Measurements from ENCODE around the gene TMEM186. TPM values are rescaled to one million over a fixed set of nuclear protein-coding genes. Genes with fewer than 3 reads are reported as not detected.
"Not testable (repeated sequence)": the region's sequence is repeated elsewhere in the genome, so short reads cannot be mapped to it uniquely, and the experiment has no call there.

The TMEM186 gene, protein sequence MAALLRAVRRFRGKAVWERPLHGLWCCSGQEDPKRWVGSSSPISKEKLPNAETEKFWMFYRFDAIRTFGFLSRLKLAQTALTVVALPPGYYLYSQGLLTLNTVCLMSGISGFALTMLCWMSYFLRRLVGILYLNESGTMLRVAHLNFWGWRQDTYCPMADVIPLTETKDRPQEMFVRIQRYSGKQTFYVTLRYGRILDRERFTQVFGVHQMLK
- 10 to 100 TPM; 10.1 to 11.1 TPM for total RNA-seq

DNA sequence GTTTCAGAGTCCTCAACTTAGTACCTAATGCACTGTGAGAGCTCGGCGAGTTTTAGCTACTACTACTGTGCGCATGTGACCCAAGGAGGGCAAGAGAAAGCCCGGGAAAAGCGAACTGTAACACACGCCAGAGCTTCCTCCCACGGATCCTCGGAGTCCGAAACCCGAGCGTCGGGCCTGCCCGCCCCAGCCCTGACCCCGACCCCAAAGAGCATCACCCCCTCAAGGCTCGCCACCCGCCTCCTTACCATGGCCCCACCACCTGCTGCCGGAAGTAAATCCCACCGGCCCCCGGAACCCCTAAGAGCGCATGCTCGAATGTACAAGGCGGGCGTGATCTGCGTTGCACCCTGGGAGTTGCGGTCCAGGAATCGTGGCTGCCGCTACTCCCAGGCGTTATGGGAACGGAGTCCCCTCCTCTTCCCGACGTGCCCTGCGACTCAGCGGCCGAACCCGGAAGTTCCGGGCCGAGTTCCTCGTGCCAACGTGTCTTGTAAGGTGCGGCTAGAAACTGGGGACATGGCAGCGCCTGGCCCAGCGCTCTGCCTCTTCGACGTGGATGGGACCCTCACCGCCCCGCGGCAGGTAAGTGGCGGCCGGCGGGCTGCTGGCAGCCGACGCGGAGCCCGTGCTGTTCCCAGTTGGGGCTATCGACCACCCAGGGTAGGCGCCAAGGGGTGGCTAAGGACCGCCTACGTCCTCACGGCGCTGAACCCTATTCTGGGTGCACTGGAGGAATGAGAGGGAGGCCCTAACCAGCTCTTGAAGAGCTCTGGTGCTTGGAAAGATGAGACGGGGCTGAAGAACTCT is at the start of gene TMEM186, which contains the start of gene PMM2:
Gene TMEM186 (minus strand): TSS at position 276 of the 810 bp plus-strand sequence. CDS start 25 bp downstream, at position 251.
Gene PMM2 (plus strand): TSS at position 476 of the 810 bp plus-strand sequence. CDS start 44 bp downstream, at position 520.
- Mint-ChIP-seq H3K4me3 (peak within 1 kb of the TSS; percentile 97), H3K27me3 (no peaks in the 10 kb centered on the region), H3K9me3 (no peaks in the 10 kb centered on the region), H3K27ac (peak within 1 kb of the TSS; percentile 96), H3K36me3 (ENCODE audit: low read depth) (peaks cover 12% of the 10 kb centered on the region), H3K4me1 (peaks cover 45% of the 10 kb centered on the region)
- CTCF ChIA-PET, result interaction anchor here (0.9 to 2.0 kb wide), 3 partner anchors 9 to 71 kb away, joined by 3 to 7 read pairs (median 4); partner anchors contain the start of gene CARHSP1
- POLR2A ChIA-PET, result interaction anchor here (0.5 to 1.3 kb wide), 2 partner anchors 71 to 187 kb away, joined by 3 read pairs; partner anchors contain the start of gene CARHSP1
- DNase-seq, result peak; percentile 97

DNA sequence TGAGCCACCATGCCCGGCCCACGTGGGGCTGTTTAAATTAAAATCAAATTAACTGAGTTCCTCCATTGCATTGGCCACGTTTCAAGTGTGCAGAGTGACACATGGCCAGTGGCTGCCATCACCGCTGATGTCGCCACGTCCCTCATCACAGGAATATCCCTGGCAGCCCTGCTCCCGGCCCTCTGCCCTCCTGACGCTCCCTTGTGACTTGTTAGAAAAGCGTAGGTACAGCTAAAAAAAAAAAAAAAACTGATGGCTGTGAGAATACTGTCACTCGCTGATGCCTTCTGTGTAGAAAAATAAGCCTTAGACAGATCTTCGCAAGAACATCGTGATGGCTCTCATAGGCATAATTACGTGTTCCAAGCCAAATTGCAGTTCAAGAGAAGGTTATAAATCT is 49.7 kb upstream of the TMEM186 start:
- no peak overlapping the region for H3K27ac Mint-ChIP-seq
- no peaks in the 10 kb centered on the region for H3K9me3 Mint-ChIP-seq
- H3K36me3 Mint-ChIP-seq (ENCODE audit: low read depth), result peaks cover 20% of the 10 kb centered on the region
- no peak overlapping the region for H3K4me3 Mint-ChIP-seq
- CTCF ChIA-PET, result no interaction called here
- no peak for DNase-seq
- H3K27me3 Mint-ChIP-seq, result no peaks in the 10 kb centered on the region
- peaks cover 17% of the 10 kb centered on the region for H3K4me1 Mint-ChIP-seq
- POLR2A ChIA-PET, result no interaction called here

DNA sequence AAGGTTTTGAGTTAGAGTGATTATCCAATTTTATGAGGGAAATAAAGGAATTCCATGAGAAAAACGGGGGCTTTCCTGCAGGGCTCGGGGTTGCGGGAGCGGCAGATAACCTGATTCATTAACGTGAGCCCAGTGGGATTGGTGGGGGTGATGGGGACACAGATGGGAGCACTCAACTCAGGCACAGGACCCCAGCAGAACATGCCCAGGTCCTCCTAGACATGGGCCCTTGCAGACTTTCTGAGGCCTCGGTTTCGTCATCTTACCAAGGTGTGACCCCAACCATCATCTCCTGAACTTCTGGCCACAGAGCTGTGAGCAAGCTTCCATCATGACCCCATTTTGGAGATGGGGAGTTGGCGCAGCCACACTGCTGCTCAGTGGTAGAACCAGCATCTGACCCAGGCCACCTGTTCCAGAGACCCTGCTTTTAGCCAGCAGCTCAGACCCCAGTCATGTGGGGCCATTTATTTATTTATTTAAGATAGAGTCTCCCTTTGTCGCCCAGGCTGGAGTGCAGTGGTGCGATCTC is 49.0 kb upstream of the TMEM186 start:
- no peak overlapping the region for H3K27ac Mint-ChIP-seq

DNA sequence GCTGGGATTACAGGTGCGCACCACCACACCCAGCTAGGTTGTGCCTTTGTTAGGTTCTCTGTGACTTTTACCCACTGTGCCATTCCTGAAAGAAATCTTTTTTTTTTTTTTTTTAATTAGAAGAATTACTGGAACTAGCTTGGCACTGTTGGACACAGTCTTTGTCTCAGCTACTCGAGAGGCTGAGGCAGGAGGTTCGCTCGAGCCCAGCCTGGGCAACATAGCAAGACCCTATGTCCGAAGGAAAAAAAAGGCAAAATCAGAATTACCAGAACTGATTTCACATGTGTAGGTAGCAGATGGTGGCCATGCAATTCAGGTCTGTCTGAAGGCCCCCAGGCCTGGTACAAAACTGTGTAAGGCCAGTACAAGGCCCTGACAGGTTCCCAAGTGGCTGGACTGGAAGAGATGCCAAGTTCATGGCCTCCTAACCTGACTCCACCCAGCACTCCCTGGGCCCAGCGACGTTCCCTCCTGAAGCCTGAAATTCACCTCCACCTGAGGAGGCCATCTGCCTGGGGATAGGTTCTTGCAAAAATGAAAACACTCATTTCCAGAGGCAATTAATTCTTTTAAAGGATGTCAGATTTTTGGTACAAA is 48.4 kb upstream of the TMEM186 start:
- DNase-seq, result no peak
- H3K36me3 Mint-ChIP-seq (ENCODE audit: low read depth), result peaks cover 14% of the 10 kb centered on the region
- POLR2A ChIA-PET, result no interaction called here
- H3K27ac Mint-ChIP-seq, result no peak overlapping the region
- no peaks in the 10 kb centered on the region for H3K27me3 Mint-ChIP-seq
- CTCF ChIA-PET, result no interaction called here
- H3K4me1 Mint-ChIP-seq, result peaks cover 11% of the 10 kb centered on the region
- H3K4me3 Mint-ChIP-seq, result no peak overlapping the region
- no peaks in the 10 kb centered on the region for H3K9me3 Mint-ChIP-seq

More for the DNA sequence above, 49.0 kb upstream of the TMEM186 start:
- no peak overlapping the region for H3K4me3 Mint-ChIP-seq
- no peak for DNase-seq
- no peaks in the 10 kb centered on the region for H3K9me3 Mint-ChIP-seq
- H3K36me3 Mint-ChIP-seq (ENCODE audit: low read depth), result peaks cover 17% of the 10 kb centered on the region
- H3K4me1 Mint-ChIP-seq, result peaks cover 14% of the 10 kb centered on the region
- ChIA-PET CTCF (no interaction called here), POLR2A (no interaction called here)
- H3K27me3 Mint-ChIP-seq, result no peaks in the 10 kb centered on the region

DNA sequence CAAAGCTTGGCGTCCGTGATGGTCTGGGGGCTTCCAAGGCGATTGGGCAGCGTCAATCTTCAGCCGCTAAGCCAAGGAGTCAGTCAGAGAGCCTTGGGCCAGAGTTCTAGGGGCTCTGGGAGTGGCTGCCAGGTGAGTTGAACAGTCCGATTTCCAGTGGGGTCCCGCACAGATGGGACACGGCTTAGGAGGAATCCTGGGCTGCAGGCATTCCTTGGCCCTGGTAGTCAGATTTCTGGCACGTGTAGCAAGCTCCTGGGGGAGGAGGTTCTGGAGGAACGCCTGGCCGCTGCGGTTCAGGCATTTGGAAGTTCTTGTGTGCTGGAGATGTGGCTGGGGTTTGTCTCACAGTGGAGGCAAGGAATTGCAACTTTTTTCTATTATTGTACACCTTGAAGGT is 45.9 kb upstream of the TMEM186 start:
- CTCF ChIA-PET, H3K27ac Mint-ChIP-seq: not testable (repeated sequence)

DNA sequence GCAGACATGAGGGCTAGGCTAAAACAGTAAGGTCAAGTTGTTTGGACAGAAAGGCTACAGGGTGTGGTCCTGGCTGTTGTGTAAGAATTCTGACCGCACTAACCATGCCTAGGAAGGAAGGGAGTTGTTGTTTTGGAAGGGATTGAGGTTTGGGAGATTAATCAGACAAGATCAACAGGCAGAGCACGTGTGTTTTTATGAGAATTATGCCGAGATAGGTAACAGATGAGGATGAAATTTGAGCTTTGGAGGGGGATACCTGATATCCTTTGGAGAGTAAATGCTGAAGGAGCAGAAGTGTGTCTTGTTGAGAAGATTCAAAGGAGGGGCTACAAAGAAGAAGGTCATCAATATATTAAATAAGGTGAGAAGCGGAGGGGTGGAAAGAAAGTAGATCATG is 44.6 kb upstream of the TMEM186 start:
- not testable (repeated sequence) for H3K27ac Mint-ChIP-seq, DNase-seq

More for the DNA sequence above, 45.9 kb upstream of the TMEM186 start:
- H3K4me1 Mint-ChIP-seq; H3K36me3 Mint-ChIP-seq (ENCODE audit: low read depth); H3K27me3 Mint-ChIP-seq; DNase-seq; H3K4me3 Mint-ChIP-seq; POLR2A ChIA-PET; H3K9me3 Mint-ChIP-seq: not testable (repeated sequence)

DNA sequence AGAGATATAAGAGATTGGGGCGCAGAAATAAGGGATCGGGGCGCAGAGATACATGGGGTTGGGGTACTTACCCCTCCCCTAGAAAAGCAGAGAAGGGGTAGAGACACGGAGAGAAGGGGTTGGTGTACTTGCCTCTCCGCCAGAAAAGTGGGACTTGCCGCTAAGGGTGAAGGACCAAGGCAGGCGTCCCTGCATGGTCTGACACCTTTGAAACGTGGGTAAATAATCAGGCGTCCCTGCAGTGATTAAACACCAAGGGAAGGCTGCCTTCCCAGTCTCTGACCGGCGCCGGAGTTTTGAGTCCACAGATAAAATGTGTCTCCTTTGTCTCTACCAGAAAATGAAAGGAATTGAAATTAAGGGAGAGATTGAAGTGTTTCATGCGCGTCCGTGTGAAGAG is 40.2 kb upstream of the TMEM186 start:
- peaks cover 14% of the 10 kb centered on the region for H3K4me1 Mint-ChIP-seq
- POLR2A ChIA-PET; CTCF ChIA-PET; H3K27ac Mint-ChIP-seq; H3K9me3 Mint-ChIP-seq; H3K27me3 Mint-ChIP-seq; H3K4me3 Mint-ChIP-seq; H3K36me3 Mint-ChIP-seq (ENCODE audit: low read depth); DNase-seq: not testable (repeated sequence)

More for the DNA sequence above, 44.6 kb upstream of the TMEM186 start:
- H3K4me1 Mint-ChIP-seq; POLR2A ChIA-PET; H3K9me3 Mint-ChIP-seq; H3K4me3 Mint-ChIP-seq; H3K27me3 Mint-ChIP-seq; H3K36me3 Mint-ChIP-seq (ENCODE audit: low read depth); CTCF ChIA-PET: not testable (repeated sequence)

DNA sequence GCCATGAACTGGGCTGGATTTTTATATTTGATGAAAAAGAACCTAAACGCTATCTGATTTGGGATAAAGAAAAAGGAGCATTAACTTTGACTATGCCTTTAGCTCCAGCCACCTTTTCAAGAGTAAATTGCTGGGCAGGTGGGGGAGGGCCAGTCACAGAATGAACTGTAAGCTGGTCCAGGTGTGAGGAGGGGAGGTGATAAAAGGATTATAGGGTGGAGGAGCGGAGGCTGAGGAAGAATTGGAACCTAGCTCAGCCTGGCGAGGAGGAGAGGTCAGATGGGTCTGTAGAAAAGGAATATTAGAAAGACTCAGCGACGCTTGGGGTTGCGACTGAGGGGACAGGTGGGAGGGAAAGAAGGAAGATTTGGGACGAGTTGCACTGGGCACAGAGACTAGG is 39.4 kb upstream of the TMEM186 start:
- CTCF ChIA-PET, H3K4me3 Mint-ChIP-seq, POLR2A ChIA-PET, H3K9me3 Mint-ChIP-seq, H3K27me3 Mint-ChIP-seq, H3K27ac Mint-ChIP-seq, DNase-seq: not testable (repeated sequence)
- Mint-ChIP-seq H3K4me1 (peaks cover 20% of the 10 kb centered on the region), H3K36me3 (ENCODE audit: low read depth) (peaks cover 10% of the 10 kb centered on the region)

DNA sequence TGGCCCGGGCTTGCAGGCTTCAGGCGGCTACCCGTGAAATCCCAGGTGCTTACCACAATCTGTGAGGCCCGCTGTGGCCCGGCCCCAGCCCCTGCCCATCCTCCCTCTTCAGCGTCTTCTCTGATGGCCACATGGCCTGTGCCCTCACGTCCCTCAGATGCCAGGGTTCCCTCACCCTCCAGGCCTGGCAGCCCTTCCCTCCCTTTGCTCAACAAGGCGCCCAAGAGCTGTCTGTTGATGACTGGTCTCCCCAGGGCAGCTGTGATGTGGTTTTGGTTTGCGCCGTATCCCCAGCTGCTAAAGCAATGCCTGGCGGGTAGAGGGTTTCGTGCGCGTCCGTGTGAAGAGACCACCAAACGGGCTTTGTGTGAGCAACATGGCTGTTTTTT is 35.3 kb upstream of the TMEM186 start:
- Mint-ChIP-seq H3K4me1 (peaks cover 23% of the 10 kb centered on the region), H3K36me3 (ENCODE audit: low read depth) (peaks cover 42% of the 10 kb centered on the region), H3K4me3 (no peak overlapping the region), H3K27ac (peak overlapping the region; percentile 68), H3K9me3 (no peaks in the 10 kb centered on the region), H3K27me3 (no peaks in the 10 kb centered on the region)
- ChIA-PET POLR2A (no interaction called here), CTCF (no interaction called here)
- DNase-seq, result no peak

DNA sequence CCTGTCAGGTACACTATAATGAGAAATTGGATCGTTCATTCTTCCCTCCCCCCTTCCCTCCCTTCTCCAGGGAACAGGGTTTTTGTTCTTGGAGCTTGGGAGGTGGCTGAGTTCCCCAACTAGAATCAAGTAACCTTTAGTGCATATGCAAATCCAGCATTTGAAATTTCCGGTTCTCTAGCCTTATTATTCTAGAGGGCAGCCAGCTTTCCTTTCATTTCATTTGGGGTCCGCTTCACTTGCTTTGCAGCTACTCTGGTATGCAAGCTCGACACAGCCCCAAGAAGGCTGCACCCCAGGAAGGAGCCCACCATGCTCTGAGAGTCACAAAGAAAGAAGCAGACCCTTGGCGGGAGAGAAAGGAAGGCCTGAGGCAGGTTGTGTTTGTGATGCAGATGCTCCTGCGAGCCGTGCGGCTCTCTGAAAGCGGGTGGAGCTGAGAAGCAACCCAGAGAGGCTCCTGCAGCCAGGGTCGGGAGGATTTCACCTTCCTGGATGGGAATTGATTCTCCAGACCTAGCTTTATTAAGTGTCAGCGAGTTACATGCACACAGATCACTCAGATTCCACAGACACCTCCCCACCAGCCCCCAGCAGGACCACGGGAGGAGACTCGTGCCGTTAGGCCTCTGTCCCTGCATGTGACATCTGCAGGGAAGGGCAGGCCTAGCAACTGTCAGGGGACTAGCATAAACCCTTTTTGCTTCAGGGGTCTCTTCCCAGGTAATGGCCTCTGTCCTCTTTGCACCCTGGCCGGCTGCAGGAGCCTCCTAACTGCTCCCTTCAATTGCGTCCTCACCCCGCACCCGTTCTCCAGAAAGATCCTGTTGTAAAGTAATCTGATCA is 34.7 kb upstream of the TMEM186 start:
- no peak for DNase-seq
- H3K4me3 Mint-ChIP-seq, result no peak overlapping the region
- CTCF ChIA-PET, result interaction anchor here (0.7 kb wide), 1 partner anchor 9 kb away, joined by 3 read pairs; no protein-coding TSS in a partner anchor
- H3K27ac Mint-ChIP-seq, result peak overlapping the region; percentile 68
- H3K4me1 Mint-ChIP-seq, result peaks cover 23% of the 10 kb centered on the region
- no peaks in the 10 kb centered on the region for H3K9me3 Mint-ChIP-seq
- POLR2A ChIA-PET, result no interaction called here
- no peaks in the 10 kb centered on the region for H3K27me3 Mint-ChIP-seq
- H3K36me3 Mint-ChIP-seq (ENCODE audit: low read depth), result peaks cover 42% of the 10 kb centered on the region

DNA sequence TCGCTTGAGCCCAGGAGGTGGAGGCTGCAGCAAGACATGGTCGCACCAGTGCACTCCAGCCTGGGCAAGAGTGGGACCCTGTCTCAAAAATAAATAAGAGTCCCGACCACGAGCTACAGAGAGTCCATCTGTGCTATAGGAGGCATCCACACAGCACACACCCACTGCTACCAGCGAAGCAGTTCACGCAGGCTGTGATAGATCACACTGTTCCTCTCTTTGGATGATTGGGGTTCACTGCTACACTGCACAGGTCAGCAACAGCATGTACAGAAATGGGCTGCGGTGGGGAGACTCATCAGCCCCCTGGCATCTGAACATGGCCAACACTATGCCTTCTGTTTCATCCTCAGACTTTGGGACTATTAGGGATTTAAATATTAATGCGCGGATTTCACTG is 34.0 kb upstream of the TMEM186 start:
- Mint-ChIP-seq H3K27me3 (no peaks in the 10 kb centered on the region), H3K4me1 (peaks cover 23% of the 10 kb centered on the region), H3K36me3 (ENCODE audit: low read depth) (peaks cover 42% of the 10 kb centered on the region), H3K4me3 (no peak overlapping the region), H3K27ac (no peak overlapping the region), H3K9me3 (no peaks in the 10 kb centered on the region)
- POLR2A ChIA-PET, result no interaction called here
- CTCF ChIA-PET, result interaction anchor here (0.7 kb wide), 1 partner anchor 9 kb away, joined by 3 read pairs; no protein-coding TSS in a partner anchor
- DNase-seq, result no peak

DNA sequence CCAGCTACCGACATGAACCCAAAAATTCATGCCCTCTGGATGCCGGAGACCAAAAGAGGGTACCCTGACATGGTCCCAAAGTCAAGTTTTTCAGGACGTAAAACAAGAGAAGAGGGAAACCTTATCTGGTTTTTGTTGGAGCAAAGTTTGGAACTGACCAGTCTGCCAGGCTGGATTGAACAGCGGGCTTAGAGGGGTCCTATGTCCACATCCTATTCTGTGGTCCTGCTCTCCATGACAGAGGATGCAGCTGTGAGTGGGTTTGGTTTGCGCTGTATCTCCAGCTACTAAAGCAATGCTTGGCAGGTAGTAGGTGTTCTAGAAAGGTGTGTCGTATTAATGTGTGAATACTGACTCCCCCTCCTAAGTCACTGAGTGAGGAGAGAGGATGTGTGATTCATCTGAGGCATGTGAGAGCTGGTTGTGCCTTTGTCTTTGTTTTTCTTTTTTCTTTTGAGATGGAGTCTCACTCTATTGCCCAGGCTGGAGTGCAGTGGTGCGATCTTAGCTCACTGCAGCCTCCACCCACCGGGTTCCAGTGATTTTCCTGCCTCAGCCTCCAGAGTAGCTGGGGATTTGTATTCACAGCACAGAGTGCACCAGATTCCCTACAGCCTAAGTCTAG is 31.2 kb upstream of the TMEM186 start:
- Mint-ChIP-seq H3K36me3 (ENCODE audit: low read depth) (peaks cover 54% of the 10 kb centered on the region), H3K27me3 (no peaks in the 10 kb centered on the region), H3K27ac (no peak overlapping the region), H3K9me3 (no peaks in the 10 kb centered on the region), H3K4me3 (no peak overlapping the region), H3K4me1 (peaks cover 20% of the 10 kb centered on the region)
- CTCF ChIA-PET, result interaction anchor here (1.1 to 1.5 kb wide), 3 partner anchors 12 to 27 kb away, joined by 4 to 6 read pairs (median 6); no protein-coding TSS in a partner anchor
- POLR2A ChIA-PET, result interaction anchor here (0.7 kb wide), 1 partner anchor 22 kb away, joined by 3 read pairs; no protein-coding TSS in a partner anchor
- DNase-seq, result no peak
